NCI-H1436 treated with DMSO at 0.1 percent for 48 hours (cell line): Measurements from ENCODE around the gene MAP7.

Source experiments
- DNase-seq: peaks from one replicate; lab custom pipeline; 2025; lab: John Stamatoyannopoulos, UW

Gene MAP7

DNA sequence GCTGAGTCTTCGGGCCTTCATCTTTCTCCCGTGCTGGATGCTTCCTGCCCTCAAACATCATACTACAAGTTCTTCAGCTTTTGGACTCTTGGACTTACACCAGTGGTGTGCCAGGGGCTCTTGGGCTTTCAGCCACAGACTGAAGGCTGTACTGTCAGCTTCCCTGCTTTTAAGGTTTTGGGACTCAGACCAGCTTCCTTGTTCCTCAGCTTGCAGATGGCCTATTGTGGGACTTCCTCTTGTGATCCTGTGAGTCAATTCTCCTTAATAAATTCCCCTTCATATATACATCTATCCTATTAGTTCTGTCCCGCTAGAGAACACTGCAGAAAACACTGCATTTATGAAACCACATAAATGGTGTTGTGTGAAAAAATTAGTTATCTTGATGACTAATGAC, 246.7 kb downstream of the MAP7 start:
- DNase-seq: no peak

DNA sequence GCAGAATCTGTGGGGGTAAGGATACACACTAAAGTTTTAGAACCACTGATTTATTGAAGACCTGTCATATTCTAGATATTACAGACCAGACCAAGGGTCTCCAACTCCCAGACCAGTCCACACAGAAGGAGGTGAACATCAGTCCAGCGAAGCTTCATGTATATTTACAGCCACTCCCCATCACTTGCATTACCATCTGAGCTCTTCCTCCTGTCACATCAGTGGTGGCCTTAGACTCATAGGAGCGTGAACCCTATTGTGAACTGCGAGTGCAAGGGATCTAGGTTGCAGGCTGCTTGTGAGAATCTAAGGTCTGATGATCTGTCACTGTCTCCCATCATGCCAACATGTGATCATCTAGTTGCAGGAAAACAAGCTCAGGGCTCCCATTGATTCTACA, 255.6 kb downstream of the MAP7 start:
- no peak for DNase-seq
